K562 (cell line): ENCODE data around the gene HPSE2. TPM values are rescaled to one million over a fixed set of nuclear protein-coding genes. Genes with fewer than 3 reads are reported as not detected.

Experiments
- BACH1 ChIP-seq: fragments of 200-800 bp; sonication (Bioruptor generic); IDR thresholded peaks from 2 replicates; pipeline ENCODE4 v1.6.1; 2016; ENCODE audit warnings: missing genetic modification characterization, missing compliant biosample characterization
- BRD9 ChIP-seq: fragments of 450-650 bp; IDR thresholded peaks from 2 replicates; pipeline ENCODE4 v1.6.1; 2018; ENCODE audit warnings: low read depth; ENCODE audit not compliant: partially characterized antibody
- CXXC5 ChIP-seq: fragments of 250-450 bp; sonication (Bioruptor Pico); IDR thresholded peaks from 2 replicates; pipeline ENCODE4 v1.8.0; 2022; ENCODE audit warnings: inconsistent platforms, mild to moderate bottlenecking, moderate library complexity
- GABPB1 ChIP-seq: sonication (generic); formaldehyde crosslinking; IDR thresholded peaks from 2 replicates; pipeline ENCODE4 v1.8.0; 2022; ENCODE audit warnings: mild to moderate bottlenecking, missing genetic modification reagents
- GABPB2 ChIP-seq: fragments of 250-450 bp; sonication (Bioruptor Pico); conservative IDR thresholded peaks from 2 replicates; pipeline ENCODE4 v1.5.1; 2021; ENCODE audit warnings: mild to moderate bottlenecking
- MAX ChIP-seq: sonication (generic); formaldehyde crosslinking; IDR thresholded peaks from 2 replicates; pipeline ENCODE4 v1.9.0; 2022; ENCODE audit warnings: mild to moderate bottlenecking, missing genetic modification reagents
- MCM7 ChIP-seq, 2 experiments: fragments of 450-650 bp; IDR thresholded peaks; 2 replicates each; pipeline ENCODE4 v1.6.1; 2016 to 2018
- MEF2D ChIP-seq: conservative IDR thresholded peaks from 2 replicates; pipeline ENCODE4 v1.6.1; 2016; ENCODE audit warnings: low read depth, missing genetic modification characterization, missing compliant biosample characterization
- MXD1 ChIP-seq: fragments of 250-450 bp; sonication (Bioruptor Pico); IDR thresholded peaks from 2 replicates; pipeline ENCODE4 v1.8.0; 2021; ENCODE audit warnings: borderline replicate concordance, mild to moderate bottlenecking, moderate library complexity; ENCODE audit not compliant: poor library complexity, severe bottlenecking
- NCOA6 ChIP-seq: fragments of 450-650 bp; IDR thresholded peaks from 2 replicates; pipeline ENCODE4 v1.6.1; 2017; ENCODE audit warnings: mild to moderate bottlenecking
- POLR2G ChIP-seq: fragments of 200-400 bp; formaldehyde crosslinking; IDR thresholded peaks from 2 replicates; pipeline ENCODE4 v1.6.1; 2017; ENCODE audit warnings: low read depth, mild to moderate bottlenecking, antibody characterized with exemption, low read length, moderate library complexity
- SIRT6 ChIP-seq: IDR thresholded peaks from one replicate; pipeline ENCODE4 v1.6.1; 2012; ENCODE audit warnings: low read depth, mild to moderate bottlenecking, control low read depth, inconsistent platforms, low read length, moderate library complexity
- SNRNP70 ChIP-seq: fragments of 200-400 bp; formaldehyde crosslinking; optimal IDR thresholded peaks from 2 replicates; pipeline ENCODE3; 2017; ENCODE audit warnings: low read depth, low read length
- TGIF2 ChIP-seq: sonication (generic); formaldehyde crosslinking; IDR thresholded peaks from 2 replicates; pipeline ENCODE4 v1.8.1; 2022; ENCODE audit warnings: mild to moderate bottlenecking, missing genetic modification reagents, moderate library complexity
- U2AF1 ChIP-seq: fragments of 200-400 bp; formaldehyde crosslinking; optimal IDR thresholded peaks from 2 replicates; pipeline ENCODE3; 2017; ENCODE audit warnings: mild to moderate bottlenecking, low read depth, low read length, moderate library complexity
- XRCC5 ChIP-seq: fragments of 200-400 bp; formaldehyde crosslinking; IDR thresholded peaks from 2 replicates; pipeline ENCODE4 v1.6.1; 2017; ENCODE audit warnings: low read depth, mild to moderate bottlenecking, low read length
- YY1 ChIP-seq, 3 experiments: IDR thresholded peaks; 2 replicates each; pipeline ENCODE4 v1.6.1; 2011; ENCODE audit warnings: low read length in 2 of 3, mild to moderate bottlenecking in 2 of 3, moderate library complexity in 2 of 3, borderline replicate concordance in 1 of 3, control low read depth in 1 of 3, low read depth in 1 of 3; ENCODE audit not compliant: insufficient read depth in 3 of 3, insufficient replicate concordance in 2 of 3, control insufficient read depth in 1 of 3, insufficient read length in 1 of 3; ENCODE audit errors: extremely low read depth in 1 of 3
- ZNF134 ChIP-seq: fragments of 250-450 bp; sonication (Bioruptor Pico); conservative IDR thresholded peaks from 2 replicates; pipeline ENCODE4 v1.4.0; 2020
- ZNF197 ChIP-seq: fragments of 200-800 bp; sonication (Bioruptor generic); IDR thresholded peaks from 2 replicates; pipeline ENCODE4 v1.6.1; 2016; ENCODE audit warnings: low read depth, missing genetic modification characterization, missing compliant biosample characterization
- ZNF263 ChIP-seq: sonication (generic); formaldehyde crosslinking; IDR thresholded peaks from 2 replicates; pipeline ENCODE4 v1.8.0; 2022; ENCODE audit warnings: mild to moderate bottlenecking, missing genetic modification reagents, borderline replicate concordance
- ZNF41 ChIP-seq: fragments of 250-450 bp; sonication (Bioruptor Pico); conservative IDR thresholded peaks from 2 replicates; pipeline ENCODE4 v1.4.0; 2020; ENCODE audit warnings: mild to moderate bottlenecking
- ZNF717 ChIP-seq: fragments of 250-450 bp; sonication (Bioruptor Pico); IDR thresholded peaks from 2 replicates; pipeline ENCODE4 v1.5.0; 2021
- ZNF766 ChIP-seq: fragments of 200-800 bp; sonication (Bioruptor generic); conservative IDR thresholded peaks from 2 replicates; pipeline ENCODE4 v1.6.1; 2016; ENCODE audit warnings: missing genetic modification characterization, missing compliant biosample characterization
- polyA plus RNA-seq, 8 experiments: library from polyadenylated mRNA; depleted of rRNA in 4 of 8; stranded (reverse) in 5 of 8; unstranded in 3 of 8; fragments of >200 nt; fragmentation: Nextera tagmentation in 2 of 8; fragmentation: Illumina TruSeq in 1 of 8; extraction: Ambion mirVana in 2 of 8; extraction: Trizol in 1 of 8; gene quantifications; 2 replicates each; pipeline versions ENCODE4 v1.2.1 to v1.2.3, GENCODE V29; 2011 to 2014; ENCODE audit warnings: inconsistent platforms in 1 of 8, missing spikeins in 1 of 8
- total RNA-seq, 7 experiments: library from RNA; depleted of rRNA in 6 of 7; stranded (reverse); fragments of >200 nt in 6 of 7; fragmentation: Illumina TruSeq in 2 of 7; extraction: Trizol in 2 of 7; gene quantifications; 2 replicates each; pipeline versions ENCODE4 v1.2.1 to v1.2.3, GENCODE V29; 2011 to 2021; ENCODE audit warnings: low replicate concordance in 1 of 7

HPSE2 gene
- total and polyA plus RNA-seq, 9 of the 15 experiments (the other 6 are each of a cell fraction or from before 2014, with no cell fraction given), result 0.03 to 0.10 (median 0.04) TPM; not detected in 2

DNA sequence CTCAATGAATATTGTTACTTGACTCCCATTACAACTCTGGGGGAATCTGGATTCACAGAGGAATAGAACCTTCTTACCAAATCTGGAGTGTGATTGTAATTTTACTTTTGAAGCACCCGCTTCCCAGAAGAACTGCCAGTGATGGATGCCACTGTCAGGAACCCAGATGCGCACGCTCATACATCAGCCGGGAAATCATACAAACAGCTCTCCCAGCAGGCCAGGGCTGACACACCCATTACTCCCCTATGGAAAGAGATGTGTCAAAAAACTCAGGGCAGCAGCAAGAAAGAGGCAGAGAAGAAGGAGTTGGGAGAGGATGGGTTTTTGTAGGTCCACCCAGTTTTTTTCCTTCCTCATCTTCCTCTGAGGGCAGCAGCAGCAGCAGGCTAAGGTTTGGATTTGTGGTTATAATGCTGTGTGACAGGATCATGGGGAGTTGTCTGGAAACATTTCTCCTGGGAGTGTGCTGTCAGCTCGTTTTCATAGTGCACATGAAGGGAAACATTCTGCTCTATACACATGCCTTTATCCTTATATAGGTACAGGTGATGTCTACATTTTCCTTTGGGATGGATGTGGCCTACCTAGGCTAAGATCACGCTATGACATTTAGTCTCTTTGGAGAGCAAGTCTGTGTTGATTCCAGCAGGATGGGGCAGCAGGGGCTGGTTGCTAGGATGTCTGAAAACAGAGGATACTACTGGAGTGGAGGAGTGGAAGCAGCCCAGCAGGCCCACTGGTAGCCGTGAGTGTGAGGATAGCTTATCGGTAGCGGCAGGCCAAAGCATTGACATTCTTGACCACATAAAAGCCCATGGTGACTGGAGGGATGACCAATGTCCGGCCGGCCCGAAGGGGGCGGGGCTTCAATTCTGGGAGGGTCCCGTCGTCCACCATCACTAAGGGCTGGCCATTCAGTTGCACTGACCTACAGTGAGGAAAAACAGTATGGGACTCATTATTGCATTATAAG, 776.6 kb downstream of the HPSE2 start (continued):
- TF ChIP-seq ZNF766 (CRISPR knock-in tag), result no peak
- TF ChIP-seq NCOA6, result no peak
- no peak for TF ChIP-seq SIRT6
- no peak for TF ChIP-seq MXD1 (CRISPR knock-in tag)
- TF ChIP-seq POLR2G, result no peak
- TF ChIP-seq GABPB1 (CRISPR knock-in tag), result no peak
- no peak for TF ChIP-seq SNRNP70
- TF ChIP-seq ZNF134, result no peak
- no peak for TF ChIP-seq ZNF41 (CRISPR knock-in tag)
- no peak for TF ChIP-seq MAX (CRISPR knock-in tag)
- no peak for TF ChIP-seq MCM7 (IDR thresholded peaks at IDR 0.05)
- no peak for TF ChIP-seq BRD9
- no peak for TF ChIP-seq ZNF717 (CRISPR knock-in tag)
- TF ChIP-seq TGIF2 (CRISPR knock-in tag), result no peak
- no peak for TF ChIP-seq GABPB2 (CRISPR knock-in tag)
- peak; percentile 41; the same call in 1 of the 2 replicates for TF ChIP-seq CXXC5 (CRISPR knock-in tag)
- no peak for TF ChIP-seq MEF2D (tag)
- no peak for TF ChIP-seq BACH1 (tag)
- TF ChIP-seq U2AF1, result no peak
- TF ChIP-seq ZNF197 (CRISPR knock-in tag), result no peak
- TF ChIP-seq YY1 (IDR thresholded peaks at IDR 0.05; ENCODE audit: borderline replicate concordance in 1 of 3, control insufficient read depth in 1 of 3, extremely low read depth in 1 of 3, insufficient read depth in 3 of 3, insufficient read length in 1 of 3, insufficient replicate concordance in 2 of 3, low read depth in 1 of 3, low read length in 2 of 3), result no peak
- no peak for TF ChIP-seq ZNF263 (CRISPR knock-in tag)
- TF ChIP-seq XRCC5, result no peak
